GM12864 (cell line): ENCODE results near the gene FPR1.
"Not testable (repeated sequence)": the region's sequence is repeated elsewhere in the genome, so short reads cannot be mapped to it uniquely, and the experiment has no call there.

Experiments
- DNase-seq: peaks from one replicate; pipeline ENCODE4 v3.0.0-alpha.2; 2011; ENCODE audit warnings: low read depth
- H3K4me3 ChIP-seq: 2 replicates; pipeline ENCODE4 v1.5.1; 2011; ENCODE audit warnings: mild to moderate bottlenecking, low read depth, low read length, control low read depth
- CTCF ChIP-seq: IDR thresholded peaks from 2 replicates; pipeline ENCODE4 v1.5.1; 2011; ENCODE audit warnings: low read depth, mild to moderate bottlenecking, moderate library complexity, low read length, control low read depth, inconsistent platforms; ENCODE audit errors: missing control alignments

The FPR1 gene

GRCh38 chr19:51749979-51750378 lies 1.7 kb downstream of the FPR1 start:
- DNase-seq, result no peak
- no peak overlapping the region for H3K4me3 ChIP-seq
- TF ChIP-seq CTCF, result no peak

- no peak for DNase-seq
- H3K4me3 ChIP-seq, result no peak overlapping the region
- no peak for TF ChIP-seq CTCF
Observed at GRCh38 chr19:51746731-51747130, 4.9 kb downstream of the FPR1 start.

GRCh38 chr19:51743405-51743804 lies 8.3 kb downstream of the FPR1 start:
- no peak for DNase-seq
- no peak overlapping the region for H3K4me3 ChIP-seq
- no peak for TF ChIP-seq CTCF

- H3K4me3 ChIP-seq, result no peak overlapping the region
- no peak for DNase-seq
- TF ChIP-seq CTCF, result no peak
Observed at GRCh38 chr19:51742789-51743188, 8.9 kb downstream of the FPR1 start.

GRCh38 chr19:51740356-51740755 lies 11.3 kb downstream of the FPR1 start:
- no peak overlapping the region for H3K4me3 ChIP-seq
- DNase-seq, result no peak
- TF ChIP-seq CTCF, result no peak

DNA sequence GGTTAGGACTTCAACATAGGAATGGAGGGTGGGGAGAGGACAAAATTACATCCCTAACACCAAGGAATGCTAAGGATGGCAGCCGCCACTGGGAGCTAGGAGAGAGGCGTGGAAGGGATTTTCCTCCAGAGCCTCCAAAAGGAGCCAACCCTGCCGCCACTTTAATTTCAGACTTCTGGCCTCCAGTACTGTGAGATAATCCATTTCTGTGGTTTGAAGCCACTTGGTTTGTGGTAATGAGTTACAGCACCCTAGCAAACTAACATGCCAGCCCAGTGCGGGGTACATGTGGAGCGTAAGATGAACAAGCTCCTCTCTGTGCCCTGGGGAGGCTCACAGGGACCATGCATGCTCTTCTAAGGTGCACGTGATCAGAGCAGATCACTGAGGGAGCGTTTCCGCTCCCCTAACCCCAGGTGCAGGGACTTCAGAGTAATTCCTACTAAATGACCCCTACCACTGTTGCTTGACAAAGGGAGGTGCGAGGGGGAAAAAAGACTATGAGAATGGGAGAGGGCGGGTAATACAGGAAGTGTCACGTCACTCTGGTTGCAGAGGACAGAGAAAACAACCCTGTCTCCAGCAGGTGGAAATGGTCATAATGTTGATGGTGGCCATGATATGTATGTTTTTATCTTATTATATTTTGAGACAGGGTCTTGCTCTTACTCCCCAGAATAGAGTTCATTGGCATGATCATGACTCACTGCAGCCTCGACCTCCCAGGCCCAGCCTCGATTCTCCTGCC lies 12.0 kb downstream of the FPR1 start:
- no peak overlapping the region for H3K4me3 ChIP-seq
- no peak for DNase-seq
- no peak for TF ChIP-seq CTCF

- DNase-seq, H3K4me3 ChIP-seq: not testable (repeated sequence)
Observed at GRCh38 chr19:51738523-51738922, 13.2 kb downstream of the FPR1 start.
